KMS-11 (cell line): ENCODE data around the gene RERE.
A peak's percentile ranks its signal among the peaks of the same experiment; 100 is the strongest.

Source experiments
- H2AFZ ChIP-seq: fragments of 200-600 bp; sonication (generic); 2 replicates; pipeline ENCODE4 v1.6.1; 2016; ENCODE audit warnings: antibody characterized with exemption, mixed run types, low read depth
- H3K27ac ChIP-seq: fragments of 200-600 bp; sonication (generic); 2 replicates; pipeline ENCODE4 v1.6.1; 2016; ENCODE audit warnings: mild to moderate bottlenecking, mixed run types
- H3K27me3 ChIP-seq: fragments of 200-600 bp; sonication (generic); 2 replicates; pipeline ENCODE4 v1.6.1; 2017; ENCODE audit warnings: mild to moderate bottlenecking, low read depth, mixed run types, moderate library complexity; ENCODE audit not compliant: insufficient read depth
- H3K36me3 ChIP-seq: fragments of 200-600 bp; sonication (generic); 2 replicates; pipeline ENCODE4 v1.6.1; 2017; ENCODE audit warnings: mild to moderate bottlenecking, mixed run types; ENCODE audit not compliant: insufficient read depth
- H3K4me1 ChIP-seq: fragments of 200-600 bp; sonication (generic); 2 replicates; pipeline ENCODE4 v1.6.1; 2016; ENCODE audit warnings: mild to moderate bottlenecking, low read depth, mixed run types; ENCODE audit not compliant: poor library complexity, severe bottlenecking
- H3K4me2 ChIP-seq: fragments of 200-600 bp; sonication (generic); 2 replicates; pipeline ENCODE4 v1.7.0; 2016; ENCODE audit warnings: mild to moderate bottlenecking, mixed run types
- H3K4me3 ChIP-seq: fragments of 200-600 bp; sonication (generic); IDR thresholded peaks from 2 replicates; pipeline ENCODE4 v1.6.1; 2017; ENCODE audit warnings: low read depth, low read length, mixed read lengths; ENCODE audit not compliant: insufficient read depth
- H3K79me2 ChIP-seq: fragments of 200-600 bp; sonication (generic); 2 replicates; pipeline ENCODE4 v1.6.1; 2016; ENCODE audit warnings: low read depth, mixed run types; ENCODE audit not compliant: insufficient read depth
- H3K9ac ChIP-seq: fragments of 200-600 bp; sonication (generic); 2 replicates; pipeline ENCODE4 v1.6.1; 2016; ENCODE audit warnings: mild to moderate bottlenecking, mixed run types
- H4K20me1 ChIP-seq: fragments of 200-600 bp; sonication (generic); 2 replicates; pipeline ENCODE4 v1.6.1; 2016; ENCODE audit warnings: mild to moderate bottlenecking, mixed run types; ENCODE audit not compliant: insufficient read depth
- CTCF ChIP-seq: fragments of 200-600 bp; sonication (generic); conservative IDR thresholded peaks from 2 replicates; pipeline ENCODE4 v1.6.1; 2017; ENCODE audit warnings: low read depth, mild to moderate bottlenecking, antibody characterized with exemption, low read length, moderate library complexity, mixed read lengths

RERE gene

DNA sequence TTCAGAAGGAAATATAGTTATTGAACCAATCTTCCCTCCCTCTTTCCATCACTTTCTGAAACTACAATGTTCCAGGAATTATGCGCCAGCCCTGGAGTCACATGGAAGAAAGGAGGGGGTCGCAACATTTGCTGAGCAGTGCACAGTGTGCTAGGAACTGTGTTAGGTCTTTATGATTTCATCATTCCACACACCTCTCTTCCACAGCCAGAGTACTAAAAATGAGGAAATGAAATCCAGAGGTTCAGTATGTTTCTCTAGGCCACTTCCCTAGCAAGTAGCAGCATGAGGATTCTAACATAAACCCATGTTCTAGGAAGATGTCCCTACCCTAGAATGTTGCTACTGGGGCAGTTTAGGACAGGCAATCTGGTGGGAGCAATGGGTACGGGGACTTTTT is 341.4 kb downstream of the RERE start:
- TF ChIP-seq CTCF, result no peak
- no peak overlapping the region for H3K27ac ChIP-seq
- no peaks in the 10 kb centered on the region; the same call in 1 of the 2 replicates for H3K79me2 ChIP-seq
- peaks cover 11% of the 10 kb centered on the region; the same call in 1 of the 2 replicates for H3K27me3 ChIP-seq
- H2AFZ ChIP-seq, result no peak overlapping the region
- H3K4me2 ChIP-seq, result no peak overlapping the region
- no peaks in the 10 kb centered on the region for H3K36me3 ChIP-seq
- peaks cover 64% of the 10 kb centered on the region for H3K4me1 ChIP-seq
- no peak overlapping the region for H3K9ac ChIP-seq
- peaks cover 14% of the 10 kb centered on the region for H4K20me1 ChIP-seq
- H3K4me3 ChIP-seq, result no peak overlapping the region

GRCh38 chr1:8474369-8474768 is 343.1 kb downstream of the RERE start:
- H3K27me3 ChIP-seq, result peaks cover 8% of the 10 kb centered on the region; the same call in 1 of the 2 replicates
- no peak overlapping the region for H2AFZ ChIP-seq
- no peaks in the 10 kb centered on the region; the same call in 1 of the 2 replicates for H3K79me2 ChIP-seq
- TF ChIP-seq CTCF, result no peak
- no peak overlapping the region for H3K4me3 ChIP-seq
- no peak overlapping the region for H3K27ac ChIP-seq
- no peaks in the 10 kb centered on the region for H3K36me3 ChIP-seq
- peaks cover 14% of the 10 kb centered on the region for H4K20me1 ChIP-seq
- H3K4me1 ChIP-seq, result peaks cover 64% of the 10 kb centered on the region
- peak overlapping the region; percentile 38; the same call in 1 of the 2 replicates for H3K4me2 ChIP-seq
- H3K9ac ChIP-seq, result no peak overlapping the region

DNA sequence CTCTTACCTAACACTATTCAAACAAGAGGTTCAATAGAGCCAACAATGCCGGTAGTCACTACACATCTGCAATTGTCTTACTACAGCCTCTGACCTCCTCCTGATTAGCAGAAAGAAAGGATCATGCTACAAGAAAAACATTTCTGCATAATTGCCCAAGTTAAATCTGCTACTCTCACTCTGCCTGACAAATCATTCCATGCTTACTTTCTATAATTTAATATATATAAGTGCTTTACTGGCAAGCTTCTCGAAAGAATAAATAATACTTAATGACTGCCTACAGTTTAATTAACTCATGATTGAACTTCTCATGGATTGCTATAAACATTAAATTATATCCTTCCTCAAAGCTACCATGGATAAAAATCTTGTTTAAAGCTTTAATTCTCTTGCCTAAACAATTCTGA is 343.5 kb downstream of the RERE start:
- no peak for TF ChIP-seq CTCF
- H3K4me3 ChIP-seq, result no peak overlapping the region
- peaks cover 6% of the 10 kb centered on the region; the same call in 1 of the 2 replicates for H3K27me3 ChIP-seq
- no peak overlapping the region for H3K27ac ChIP-seq
- H3K4me2 ChIP-seq, result peak overlapping the region; percentile 38; the same call in 1 of the 2 replicates
- no peak overlapping the region for H3K9ac ChIP-seq
- H4K20me1 ChIP-seq, result peaks cover 14% of the 10 kb centered on the region
- peaks cover 63% of the 10 kb centered on the region for H3K4me1 ChIP-seq
- no peak overlapping the region for H2AFZ ChIP-seq
- H3K36me3 ChIP-seq, result no peaks in the 10 kb centered on the region
- no peaks in the 10 kb centered on the region; the same call in 1 of the 2 replicates for H3K79me2 ChIP-seq

DNA sequence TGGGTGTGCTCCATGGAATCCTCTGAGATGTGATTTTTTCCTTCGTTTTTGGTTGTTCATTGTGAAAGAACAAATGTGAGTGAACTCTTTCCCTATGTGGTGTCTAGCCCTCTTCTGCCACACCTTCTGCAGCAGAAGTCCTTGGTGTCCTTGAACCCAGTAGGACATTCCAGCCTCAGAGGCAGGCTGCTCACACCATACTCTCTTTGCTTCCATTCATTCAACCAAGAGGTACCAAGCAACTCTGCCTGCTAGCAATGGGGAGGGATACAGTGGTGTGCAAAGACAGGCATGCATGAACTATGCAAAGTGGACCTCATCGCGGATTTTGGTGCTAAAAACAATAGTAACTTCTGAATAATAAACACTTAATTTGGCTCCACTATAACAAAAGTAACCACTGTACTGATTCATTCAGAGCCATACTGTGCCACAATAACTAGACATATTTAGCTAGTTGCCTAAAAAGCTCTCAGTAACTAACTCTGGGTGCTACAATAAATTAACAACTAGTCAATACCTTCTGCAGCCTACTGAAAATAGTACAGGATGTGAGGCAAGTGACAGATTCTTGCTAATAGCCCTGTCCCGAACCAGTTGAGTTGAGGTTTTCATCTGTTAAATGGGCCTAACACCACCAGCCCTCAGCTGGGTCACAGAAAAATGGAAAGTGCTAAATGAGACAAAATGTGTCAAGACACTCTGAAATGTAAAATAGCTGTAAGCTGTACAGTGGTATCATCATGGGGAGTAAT is 344.1 kb downstream of the RERE start:
- peak overlapping the region; percentile 44; the same call in 1 of the 2 replicates for H3K4me2 ChIP-seq
- H3K4me1 ChIP-seq, result peaks cover 57% of the 10 kb centered on the region

More for the DNA sequence above, 344.1 kb downstream of the RERE start:
- Histone ChIP-seq H3K27me3 (peaks cover 2% of the 10 kb centered on the region; the same call in 1 of the 2 replicates), H3K9ac (no peak overlapping the region), H3K36me3 (no peaks in the 10 kb centered on the region), H3K4me3 (no peak overlapping the region), H4K20me1 (peaks cover 9% of the 10 kb centered on the region), H3K79me2 (no peaks in the 10 kb centered on the region; the same call in 1 of the 2 replicates), H2AFZ (no peak overlapping the region), H3K27ac (no peak overlapping the region)
- TF ChIP-seq CTCF, result no peak
